Muscle of back (tissue), 11 donors: Measurements from ENCODE around the gene EMCN. TPM values are rescaled to one million over a fixed set of nuclear protein-coding genes. Genes with fewer than 3 reads are reported as not detected.

Experiments used
- DNase-seq, 3 donors: peaks; one replicate each; pipeline versions ENCODE4 v3.0.0 to v3.0.0-alpha.2; 2013
- polyA plus RNA-seq, 10 donors: library from polyadenylated mRNA; unstranded; fragments of 120-200 nt; gene quantifications; one replicate each; pipeline ENCODE4 v1.2.1, GENCODE V29; 2013; ENCODE audit not compliant: insufficient read length in 10 of 10

The EMCN gene
- polyA plus RNA-seq, 10 donors = 30.6 to 57.5 (median 35.9) TPM

DNA sequence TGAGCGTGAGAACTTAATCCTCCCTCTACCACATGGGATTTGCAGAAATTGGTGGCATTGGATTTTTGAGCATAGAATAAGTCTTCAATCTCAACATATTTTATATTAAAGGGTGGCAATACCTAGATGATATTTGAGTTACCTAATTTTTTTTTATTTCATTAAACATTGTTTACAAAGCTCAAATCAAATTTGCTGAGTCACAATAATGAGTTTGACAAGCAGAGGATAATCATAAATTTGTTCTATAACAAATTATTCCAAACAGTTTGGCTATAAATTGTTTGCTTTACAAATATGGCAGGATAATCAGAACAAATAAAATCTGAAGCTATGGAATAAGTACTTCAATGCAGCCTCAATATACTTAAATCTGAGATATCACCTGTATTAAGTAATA, 22.7 kb downstream of the EMCN start:
- no peak for DNase-seq

- no peak for DNase-seq
Measured at GRCh38 chr4:100494166-100494565, 23.7 kb downstream of the EMCN start.

GRCh38 chr4:100493756-100494155, 24.1 kb downstream of the EMCN start:
- no peak for DNase-seq

GRCh38 chr4:100492129-100492528, 25.7 kb downstream of the EMCN start:
- no peak for DNase-seq

- DNase-seq = no peak
Measured at GRCh38 chr4:100489305-100489704, 28.5 kb downstream of the EMCN start.

DNA sequence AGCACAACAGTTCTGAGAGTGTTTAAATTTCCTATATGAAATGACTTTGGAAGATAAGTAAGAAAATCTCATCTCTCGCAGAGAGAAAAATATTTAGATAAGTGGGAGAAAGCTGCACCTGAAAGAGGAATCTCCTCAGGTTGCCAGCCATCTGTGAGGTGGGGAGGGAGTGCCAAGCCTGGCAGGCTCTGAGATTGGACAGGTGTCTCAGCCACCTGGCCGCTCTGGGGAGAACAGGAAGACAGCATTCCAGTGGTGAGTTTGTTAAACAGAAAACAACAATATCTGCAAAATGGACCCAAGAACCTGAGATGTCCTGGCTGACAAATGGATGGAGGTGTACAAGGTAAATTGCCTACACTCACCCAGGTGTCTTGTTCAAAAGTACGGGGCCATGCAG, 31.3 kb downstream of the EMCN start:
- DNase-seq = no peak

- no peak for DNase-seq
Measured at GRCh38 chr4:100483796-100484195, 34.0 kb downstream of the EMCN start.

- no peak for DNase-seq
Measured at GRCh38 chr4:100479971-100480370, 37.9 kb downstream of the EMCN start.

DNA sequence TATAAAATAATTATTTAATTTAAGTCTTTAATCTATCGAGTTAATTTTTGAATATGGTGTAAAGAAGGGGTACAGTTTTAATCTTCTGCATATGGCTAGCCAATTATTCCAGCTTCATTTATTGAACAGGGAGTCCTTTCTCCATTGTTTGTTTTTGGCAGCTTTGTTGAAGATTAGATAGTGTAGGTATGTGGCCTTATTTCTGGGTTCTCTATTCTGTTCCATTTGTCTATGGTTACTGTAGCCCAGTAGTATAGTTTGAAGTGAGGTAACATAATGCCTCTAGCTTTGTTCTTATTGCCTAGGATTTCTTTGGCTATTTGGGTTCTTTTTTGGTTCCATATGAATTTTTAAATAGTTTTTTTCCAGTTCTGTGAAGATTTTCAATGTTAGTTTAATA, 48.3 kb downstream of the EMCN start:
- DNase-seq = no peak

GRCh38 chr4:100466501-100466900, 51.3 kb downstream of the EMCN start:
- no peak for DNase-seq

DNA sequence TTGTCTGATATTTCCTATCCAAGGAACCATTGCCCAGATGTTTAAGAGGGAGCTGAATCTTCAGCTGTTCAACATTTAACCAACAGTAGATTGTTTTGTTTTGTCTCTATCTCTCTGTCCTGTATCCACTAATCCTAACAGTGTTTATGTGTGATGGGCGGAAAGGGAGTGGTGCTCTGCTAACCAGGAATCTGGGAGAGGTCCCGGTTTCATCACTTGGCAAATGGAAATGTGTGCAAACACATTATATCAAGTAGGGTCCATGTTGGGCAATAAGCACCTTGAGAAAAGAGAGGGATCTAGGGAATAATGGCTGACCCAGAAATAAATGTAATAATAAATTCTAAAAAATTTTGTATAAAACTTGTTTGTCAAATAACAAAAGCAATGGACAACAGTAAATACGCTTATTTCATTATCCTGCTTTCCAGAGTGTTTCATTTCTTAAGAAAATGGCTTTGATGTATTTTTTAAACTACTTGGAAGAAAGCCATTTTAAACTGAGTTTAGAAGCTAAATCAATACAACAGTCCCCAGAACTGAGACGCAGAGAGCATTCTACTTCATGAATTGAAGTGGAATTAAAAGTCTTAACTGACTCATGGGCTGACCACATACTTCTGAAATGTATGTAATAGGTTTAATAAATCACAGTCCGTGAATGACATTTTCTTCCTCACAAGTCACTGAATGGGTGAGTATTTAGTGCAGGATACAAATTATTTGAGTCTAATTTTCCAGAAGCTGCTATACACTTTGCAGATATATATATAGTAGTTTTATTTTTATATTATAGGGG, 55.8 kb downstream of the EMCN start:
- DNase-seq = peak in 1 of 3 donors; percentile 8

DNA sequence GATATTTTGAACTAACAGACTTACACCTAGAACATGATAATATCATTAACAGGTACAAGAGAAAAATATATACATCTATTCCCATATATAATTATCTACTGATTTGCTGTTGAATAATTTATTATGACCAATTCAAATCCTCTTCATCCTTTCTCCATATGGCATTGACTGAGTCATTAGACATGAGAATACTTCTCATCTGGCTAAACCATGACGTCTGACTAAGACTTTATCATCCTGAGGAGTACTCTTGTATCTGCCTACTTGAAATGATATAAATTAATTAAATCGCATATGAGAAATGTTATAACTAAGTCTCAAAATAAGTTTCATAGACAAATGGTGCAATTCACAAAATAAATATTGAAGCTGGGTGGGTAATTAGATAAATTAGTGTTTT, 67.4 kb downstream of the EMCN start:
- DNase-seq = no peak

- no peak for DNase-seq
Measured at GRCh38 chr4:100431416-100431815, 86.4 kb downstream of the EMCN start.

- DNase-seq = no peak
Measured at GRCh38 chr4:100430451-100430850, 87.4 kb downstream of the EMCN start.

DNA sequence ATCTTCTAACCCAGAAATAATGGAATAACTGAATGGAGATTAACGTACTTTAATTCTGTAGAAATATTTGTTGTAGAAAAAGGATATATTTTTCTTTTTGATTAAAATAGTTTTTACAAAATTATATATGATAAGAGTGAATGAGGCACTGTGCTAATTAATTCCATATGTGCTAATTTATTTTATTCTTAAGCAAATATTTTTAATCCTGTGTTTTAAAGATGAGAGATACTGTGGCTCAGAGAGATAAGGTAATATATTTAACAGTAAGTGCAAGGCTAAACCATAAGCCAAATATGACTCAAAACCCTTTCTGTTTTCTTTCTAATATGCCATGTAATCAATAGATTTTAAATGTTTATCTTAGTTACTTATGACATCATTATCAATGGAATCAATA, 88.2 kb downstream of the EMCN start:
- DNase-seq = no peak

GRCh38 chr4:100428051-100428450, 89.8 kb downstream of the EMCN start:
- DNase-seq = no peak

GRCh38 chr4:100424376-100424775, 93.4 kb downstream of the EMCN start:
- DNase-seq = no peak

DNA sequence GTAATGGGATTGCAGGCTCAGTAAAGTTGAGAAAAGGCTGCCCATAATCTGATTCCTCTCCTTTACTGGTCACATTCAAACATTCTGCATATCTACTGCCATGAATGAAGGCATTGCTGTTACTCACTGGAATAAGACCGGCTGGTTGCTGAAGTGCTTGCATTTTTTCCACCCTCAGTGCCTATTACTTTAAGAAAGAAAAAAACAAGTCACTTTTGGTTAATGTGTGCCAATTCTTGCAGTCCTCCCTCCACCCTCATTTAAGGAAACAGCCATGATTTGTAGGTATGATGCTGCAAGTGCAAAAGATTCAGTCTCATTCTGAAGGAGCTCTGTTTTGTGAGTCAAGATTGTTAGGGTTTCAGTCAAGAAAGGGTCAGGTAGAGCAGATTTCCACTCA, 94.9 kb downstream of the EMCN start:
- peak in 1 of 3 donors; percentile 18 for DNase-seq

DNA sequence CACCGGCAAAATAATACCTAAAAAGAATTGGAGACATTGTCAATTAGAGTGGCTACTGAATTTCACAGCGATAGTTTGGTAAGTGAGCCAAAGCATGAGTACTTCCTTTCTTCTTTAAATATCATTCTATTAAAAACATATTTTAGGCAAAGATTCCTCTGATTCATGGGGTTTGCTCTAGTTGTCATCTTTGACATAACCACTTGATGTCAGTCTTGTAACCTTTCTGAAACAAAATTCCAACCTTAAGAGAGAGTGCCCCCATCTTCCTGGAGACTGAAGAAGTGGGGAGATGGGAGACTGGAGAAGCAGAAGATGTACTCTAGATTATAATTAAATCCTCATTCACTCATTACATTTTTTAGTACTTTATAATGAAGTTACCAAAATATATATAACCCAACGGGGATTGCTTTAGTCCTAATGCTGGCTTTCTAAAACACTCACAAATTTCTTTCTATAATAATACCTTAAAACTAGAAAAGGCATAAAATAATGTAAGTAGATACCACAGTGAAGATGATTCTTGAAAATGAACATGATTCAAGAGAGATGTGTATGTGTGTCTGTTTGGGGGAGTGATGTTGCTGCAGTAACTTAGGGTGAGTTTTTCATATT, 96.4 kb downstream of the EMCN start:
- peak; percentile 34 to 66 (median 49) for DNase-seq

DNA sequence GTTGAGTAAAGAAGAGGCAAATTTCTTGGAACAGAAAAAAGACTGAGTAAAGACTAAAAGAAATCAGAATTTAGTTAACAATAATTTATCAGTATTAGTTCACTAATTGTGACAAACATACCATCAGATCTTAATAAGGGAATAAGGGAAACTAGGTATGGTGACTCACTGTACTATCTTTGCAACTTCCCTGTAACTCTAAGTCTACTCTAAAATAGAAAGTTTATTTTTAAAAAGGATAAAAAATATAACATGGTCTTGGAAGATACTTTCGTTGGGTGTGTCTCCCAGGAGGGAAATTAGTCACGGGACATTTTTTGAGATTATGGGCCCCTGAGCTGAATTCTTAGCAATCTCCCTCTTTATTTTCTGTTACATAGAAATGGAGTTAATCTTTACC, 97.3 kb downstream of the EMCN start:
- DNase-seq = no peak

DNA sequence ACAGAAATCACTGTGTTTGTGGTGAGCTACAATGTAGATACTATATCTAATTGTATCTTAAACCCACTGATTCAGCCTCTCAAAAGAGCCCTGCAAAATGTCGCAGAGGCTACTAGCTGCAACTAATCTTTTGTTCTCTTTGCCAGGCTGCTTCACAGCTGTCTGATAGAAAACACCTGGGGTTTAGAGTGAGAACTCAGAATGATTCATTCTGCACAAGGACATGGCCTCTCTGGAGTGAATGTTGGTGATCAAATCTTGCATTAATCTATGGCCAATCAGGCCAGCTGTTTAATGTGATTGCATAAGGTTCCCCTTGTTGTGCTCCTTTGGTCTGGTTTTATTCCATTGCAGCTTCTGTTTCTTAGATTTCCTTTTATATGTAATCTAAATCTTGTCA, 100.3 kb downstream of the EMCN start:
- DNase-seq = peak in 1 of 3 donors; percentile 18

DNA sequence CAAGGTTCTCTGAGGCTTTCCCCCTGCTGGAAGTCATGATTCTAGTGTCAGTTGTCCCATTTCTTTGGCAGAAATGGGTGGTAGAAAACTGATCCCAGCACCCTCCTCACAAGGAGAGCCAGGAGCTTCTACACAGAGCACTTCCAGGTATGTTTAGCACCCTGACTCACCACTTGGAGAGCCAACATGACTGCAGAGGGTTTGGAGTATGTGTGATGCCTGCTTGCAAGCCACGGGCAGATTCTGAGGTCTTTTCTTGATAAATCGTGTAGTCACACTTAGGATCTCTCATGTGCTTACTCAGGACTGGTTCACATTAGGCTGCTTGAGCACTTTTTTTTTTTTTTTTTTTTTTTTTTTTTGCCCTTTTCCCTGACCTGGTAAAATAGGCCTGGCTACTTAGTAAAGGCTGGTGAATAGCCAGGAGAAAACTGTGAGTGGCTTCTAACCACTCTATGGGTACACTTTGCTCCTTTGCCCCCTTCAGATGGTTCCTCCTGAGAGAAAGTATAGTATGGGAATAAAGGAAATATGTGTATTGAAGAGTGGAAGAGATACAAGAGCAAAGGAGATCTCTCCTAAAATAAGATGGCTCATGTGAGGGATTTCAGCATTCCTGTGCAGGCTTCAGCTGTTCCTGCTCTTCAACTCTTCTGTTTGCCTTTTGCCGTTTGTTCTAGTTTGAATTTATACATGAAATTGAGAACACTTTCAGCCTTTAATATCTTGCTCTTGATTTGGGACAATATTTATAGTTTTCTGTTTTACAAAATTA, 103.6 kb downstream of the EMCN start:
- peak in 1 of 3 donors; percentile 7 for DNase-seq

- DNase-seq = peak in 1 of 3 donors; percentile 23
Measured at GRCh38 chr4:100391863-100392262, 126.0 kb downstream of the EMCN start.
